Breast epithelium (tissue), 3 donors: ENCODE measurements around the gene FLNB.
A peak's percentile ranks its signal among the peaks of the same experiment; 100 is the strongest.

ENCODE experiments used
- POLR2A ChIP-seq: fragments of 450-650 bp; IDR thresholded peaks from one replicate; pipeline ENCODE4 v1.6.1; 2016; ENCODE audit warnings: antibody characterized with exemption, mild to moderate bottlenecking, moderate library complexity
- POLR2AphosphoS5 ChIP-seq, 3 donors: sonication (generic); formaldehyde crosslinking; IDR thresholded peaks; one replicate each; pipeline ENCODE4 v1.6.1; 2017; ENCODE audit warnings: antibody characterized with exemption in 3 of 3
- TF ChIP-seq, protein P1 (sequence below), 3 donors: fragments of 450-650 bp; IDR thresholded peaks; one replicate each; pipeline ENCODE4 v1.5.1; 2016 to 2017; ENCODE audit warnings: antibody characterized with exemption in 3 of 3, mild to moderate bottlenecking in 3 of 3, moderate library complexity in 3 of 3

- TF ChIP-seq POLR2A = no peak
- TF ChIP-seq, protein P1, sequence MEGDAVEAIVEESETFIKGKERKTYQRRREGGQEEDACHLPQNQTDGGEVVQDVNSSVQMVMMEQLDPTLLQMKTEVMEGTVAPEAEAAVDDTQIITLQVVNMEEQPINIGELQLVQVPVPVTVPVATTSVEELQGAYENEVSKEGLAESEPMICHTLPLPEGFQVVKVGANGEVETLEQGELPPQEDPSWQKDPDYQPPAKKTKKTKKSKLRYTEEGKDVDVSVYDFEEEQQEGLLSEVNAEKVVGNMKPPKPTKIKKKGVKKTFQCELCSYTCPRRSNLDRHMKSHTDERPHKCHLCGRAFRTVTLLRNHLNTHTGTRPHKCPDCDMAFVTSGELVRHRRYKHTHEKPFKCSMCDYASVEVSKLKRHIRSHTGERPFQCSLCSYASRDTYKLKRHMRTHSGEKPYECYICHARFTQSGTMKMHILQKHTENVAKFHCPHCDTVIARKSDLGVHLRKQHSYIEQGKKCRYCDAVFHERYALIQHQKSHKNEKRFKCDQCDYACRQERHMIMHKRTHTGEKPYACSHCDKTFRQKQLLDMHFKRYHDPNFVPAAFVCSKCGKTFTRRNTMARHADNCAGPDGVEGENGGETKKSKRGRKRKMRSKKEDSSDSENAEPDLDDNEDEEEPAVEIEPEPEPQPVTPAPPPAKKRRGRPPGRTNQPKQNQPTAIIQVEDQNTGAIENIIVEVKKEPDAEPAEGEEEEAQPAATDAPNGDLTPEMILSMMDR (IDR thresholded peaks at IDR 0.05) = no peak
- TF ChIP-seq POLR2AphosphoS5 (IDR thresholded peaks at IDR 0.05) = peak in 1 of 3 donors; percentile 13
Measured at GRCh38 chr3:58210761-58211460, 202.7 kb downstream of the FLNB start, which contains the start of gene DNASE1L3.
